Measurements from ENCODE around the gene SMARCD1. TPM values are rescaled to one million over a fixed set of nuclear protein-coding genes. Genes with fewer than 3 reads are reported as not detected.

The SMARCD1 gene
- total and polyA plus RNA-seq, 4 donors, result 4.6 to 24.4 (median 15.3) TPM

GRCh38 chr12:50145439-50145838, 60.3 kb downstream of the SMARCD1 start:
- no peak overlapping the region for H3K9ac ChIP-seq (ENCODE audit: low read depth in 1 of 2, low read length in 2 of 2)
- no peaks in the 10 kb centered on the region for H3K4me1 ChIP-seq (ENCODE audit: control insufficient read depth in 4 of 4, insufficient read depth in 4 of 4, low read length in 3 of 4)
- H3K36me3 ChIP-seq (ENCODE audit: control insufficient read depth in 4 of 4, insufficient read depth in 3 of 4, low read depth in 1 of 4, low read length in 3 of 4), result peaks cover 0 to 11% (median 2%) of the 10 kb centered on the region in 4 donors
- H3K4me3 ChIP-seq (ENCODE audit: low read depth in 1 of 3, low read length in 3 of 3), result no peak overlapping the region
- no peak overlapping the region for H3K27ac ChIP-seq (ENCODE audit: low read depth in 1 of 2, low read length in 2 of 2)
- H3K9me3 ChIP-seq (ENCODE audit: control insufficient read depth in 4 of 4, low read length in 3 of 4), result no peaks in the 10 kb centered on the region
- no peak for DNase-seq (ENCODE audit: low spot score)
- WGBS, result 95% methylated on average over 2 of the region's 2 CpGs
- no peak for TF ChIP-seq MAX (IDR thresholded peaks at IDR 0.05)
- no peak for TF ChIP-seq HNF4G (IDR thresholded peaks at IDR 0.05)
- no peak for TF ChIP-seq RAD21 (IDR thresholded peaks at IDR 0.05)
- no peak for TF ChIP-seq NR2F2 (IDR thresholded peaks at IDR 0.05)
- no peak for TF ChIP-seq EGR1 (IDR thresholded peaks at IDR 0.05; ENCODE audit: low read depth in 2 of 2)
- no peak for TF ChIP-seq YY1 (IDR thresholded peaks at IDR 0.05)
- TF ChIP-seq CTCF (IDR thresholded peaks at IDR 0.05; ENCODE audit: low read depth, low read length, missing input control), result no peak
- TF ChIP-seq FOXA1 (IDR thresholded peaks at IDR 0.05), result no peak
- TF ChIP-seq SP1 (IDR thresholded peaks at IDR 0.05), result no peak
- no peak for TF ChIP-seq ATF3 (IDR thresholded peaks at IDR 0.05)
- H3K27me3 ChIP-seq (ENCODE audit: control insufficient read depth in 4 of 4, insufficient read depth in 4 of 4, low read length in 3 of 4), result no peaks in the 10 kb centered on the region

- no peak overlapping the region for H3K27ac ChIP-seq (ENCODE audit: low read depth in 1 of 2, low read length in 2 of 2)
- WGBS, result over 99% methylated on average over 4 of the region's 4 CpGs
Observed at GRCh38 chr12:50147281-50147680, 62.1 kb downstream of the SMARCD1 start.

More at GRCh38 chr12:50147281-50147680, 62.1 kb downstream of the SMARCD1 start:
- Histone ChIP-seq H3K27me3 (ENCODE audit: control insufficient read depth in 4 of 4, insufficient read depth in 4 of 4, low read length in 3 of 4) (no peaks in the 10 kb centered on the region), H3K36me3 (ENCODE audit: control insufficient read depth in 4 of 4, insufficient read depth in 3 of 4, low read depth in 1 of 4, low read length in 3 of 4) (peaks cover 0 to 8% (median 2%) of the 10 kb centered on the region in 4 donors), H3K9me3 (ENCODE audit: control insufficient read depth in 4 of 4, low read length in 3 of 4) (no peaks in the 10 kb centered on the region), H3K4me3 (ENCODE audit: low read depth in 1 of 3, low read length in 3 of 3) (no peak overlapping the region), H3K9ac (ENCODE audit: low read depth in 1 of 2, low read length in 2 of 2) (no peak overlapping the region), H3K4me1 (ENCODE audit: control insufficient read depth in 4 of 4, insufficient read depth in 4 of 4, low read length in 3 of 4) (no peaks in the 10 kb centered on the region)
- TF ChIP-seq FOXA1 (IDR thresholded peaks at IDR 0.05), result no peak
- TF ChIP-seq SP1 (IDR thresholded peaks at IDR 0.05), result no peak
- TF ChIP-seq ZBTB33 (IDR thresholded peaks at IDR 0.05), result no peak
- TF ChIP-seq HNF4A (conservative IDR thresholded peaks at IDR 0.05), result no peak
- no peak for TF ChIP-seq EGR1 (IDR thresholded peaks at IDR 0.05; ENCODE audit: low read depth in 2 of 2)
- TF ChIP-seq TAF1 (conservative IDR thresholded peaks at IDR 0.05), result no peak
- TF ChIP-seq REST (IDR thresholded peaks at IDR 0.05), result no peak
- TF ChIP-seq GABPA (IDR thresholded peaks at IDR 0.05 in 1 of 2, conservative IDR thresholded peaks at IDR 0.05 in 1 of 2), result no peak
- TF ChIP-seq NR2F2 (IDR thresholded peaks at IDR 0.05), result no peak
- no peak for TF ChIP-seq CTCF (IDR thresholded peaks at IDR 0.05; ENCODE audit: low read depth, low read length, missing input control)
- TF ChIP-seq YY1 (IDR thresholded peaks at IDR 0.05), result no peak
- no peak for DNase-seq (ENCODE audit: low spot score)
